GM12891 (cell line): Measurements from ENCODE around the gene C11orf24.

Experiments
- POLR2A ChIP-seq: IDR thresholded peaks from 2 replicates; pipeline ENCODE4 v1.6.1; 2011; ENCODE audit warnings: low read depth, low read length, control low read depth
- POLR2AphosphoS5 ChIP-seq: IDR thresholded peaks from 2 replicates; pipeline ENCODE4 v1.6.1; 2011; ENCODE audit warnings: low read depth, low read length, control low read depth

DNA sequence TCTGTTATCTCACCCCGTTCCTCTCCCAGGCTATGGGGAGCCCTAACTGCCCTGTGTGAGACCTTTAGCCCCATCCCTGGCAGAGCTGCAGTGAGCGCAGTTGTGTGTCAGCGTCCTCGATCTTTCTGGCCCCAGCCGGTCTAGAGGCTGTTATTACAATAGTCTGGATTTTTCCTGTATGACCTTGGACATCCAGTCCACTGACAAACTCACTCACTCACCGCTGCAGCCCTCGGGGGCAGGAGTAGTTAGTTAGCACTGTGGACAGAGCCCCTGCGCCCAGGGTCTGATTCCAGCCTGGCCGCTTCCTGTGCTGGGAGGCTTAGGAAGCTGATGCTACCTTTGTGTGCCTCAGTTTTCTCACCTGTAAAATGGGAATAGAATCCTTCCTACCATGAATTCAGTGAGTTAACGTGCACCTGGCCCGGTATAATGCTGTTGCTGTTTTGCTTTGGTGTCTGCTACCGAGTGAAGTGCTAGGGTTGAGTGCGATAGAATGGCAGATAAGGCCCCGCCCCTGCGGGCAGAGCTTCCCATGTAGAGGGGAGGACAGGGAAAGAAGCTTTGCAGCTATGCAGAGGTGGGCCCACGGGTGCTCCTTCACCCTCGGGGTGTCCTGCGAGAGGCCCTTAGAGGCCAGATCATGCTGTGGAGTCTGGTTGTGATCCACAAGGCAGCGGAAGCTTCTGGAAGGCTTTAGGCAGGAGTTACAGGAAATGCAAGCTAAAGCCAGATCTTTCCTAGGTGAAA, 43.6 kb upstream of the C11orf24 start:
- TF ChIP-seq POLR2A (no peak), POLR2AphosphoS5 (no peak)
